ENCODE data around the gene ATXN3.
"Not testable (repeated sequence)": the region's sequence is repeated elsewhere in the genome, so short reads cannot be mapped to it uniquely, and the experiment has no call there.

Gene ATXN3

GRCh38 chr14:92058006-92058917, 48.1 kb downstream of the ATXN3 start:
- no peak for DNase-seq

GRCh38 chr14:92049781-92050180, 56.6 kb downstream of the ATXN3 start:
- DNase-seq: no peak

DNA sequence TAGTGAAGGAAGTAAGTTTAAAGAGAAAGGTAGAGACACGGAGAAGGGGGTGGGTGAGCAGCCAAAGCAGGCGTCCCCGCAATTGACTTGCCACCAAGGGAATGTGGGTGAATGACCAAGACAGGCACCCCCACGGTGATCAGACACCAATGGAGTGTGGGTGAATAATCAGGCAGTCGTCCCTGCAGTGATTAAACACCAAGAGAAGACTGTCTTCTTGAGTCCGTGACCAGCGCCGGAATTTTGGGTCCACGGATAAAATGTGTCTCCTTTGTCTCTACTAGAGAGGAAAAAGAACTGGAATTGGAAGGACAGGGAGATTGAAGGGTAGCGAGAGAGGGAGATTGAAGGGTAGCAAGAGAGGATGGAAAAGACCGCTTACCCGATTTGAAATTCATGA, 57.2 kb downstream of the ATXN3 start:
- DNase-seq: not testable (repeated sequence)

DNA sequence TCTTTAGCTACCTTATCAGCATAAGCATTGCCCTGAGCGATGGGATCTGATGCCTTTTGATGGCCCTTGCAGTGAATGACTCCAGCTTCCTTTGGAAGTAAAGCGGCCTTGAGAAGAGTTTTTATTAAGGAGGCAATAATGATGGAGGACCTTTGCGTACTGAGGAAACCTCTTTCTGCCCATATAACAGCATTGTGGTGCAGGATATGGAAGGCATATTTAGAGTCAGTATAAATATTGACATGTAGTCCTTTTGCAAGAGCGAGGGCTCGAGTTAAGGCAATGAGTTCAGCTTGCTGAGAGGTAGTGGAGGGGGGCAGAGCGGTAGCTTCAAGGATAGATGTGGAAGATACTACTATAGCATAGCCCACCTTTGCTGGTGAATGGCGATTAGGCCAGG, 60.5 kb downstream of the ATXN3 start:
- DNase-seq: not testable (repeated sequence)

DNA sequence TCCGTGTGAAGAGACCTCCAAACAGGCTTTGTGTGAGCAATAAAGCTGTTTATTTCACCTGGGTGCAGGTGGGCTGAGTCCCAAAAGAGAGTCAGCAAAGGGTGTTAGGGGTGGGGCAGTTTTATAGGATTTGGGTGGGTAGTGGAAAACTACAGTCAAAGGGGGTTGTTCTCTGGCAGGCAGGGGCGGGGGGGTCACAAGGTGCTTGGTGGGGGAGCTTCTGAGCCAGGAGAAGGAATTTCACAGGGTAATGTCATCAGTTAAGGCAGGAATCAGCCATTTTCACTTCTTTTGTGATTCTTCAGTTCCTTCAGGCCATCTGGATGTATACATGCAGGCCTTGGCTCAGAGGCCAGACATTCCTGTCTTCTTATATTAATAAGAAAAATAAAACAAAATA, 64.6 kb downstream of the ATXN3 start:
- DNase-seq: not testable (repeated sequence)

- DNase-seq: no peak
These were observed 65.2 kb downstream of the ATXN3 start for GRCh38 chr14:92041203-92041602.

GRCh38 chr14:92040431-92041051, 65.8 kb downstream of the ATXN3 start:
- peak; percentile 17 for DNase-seq

DNA sequence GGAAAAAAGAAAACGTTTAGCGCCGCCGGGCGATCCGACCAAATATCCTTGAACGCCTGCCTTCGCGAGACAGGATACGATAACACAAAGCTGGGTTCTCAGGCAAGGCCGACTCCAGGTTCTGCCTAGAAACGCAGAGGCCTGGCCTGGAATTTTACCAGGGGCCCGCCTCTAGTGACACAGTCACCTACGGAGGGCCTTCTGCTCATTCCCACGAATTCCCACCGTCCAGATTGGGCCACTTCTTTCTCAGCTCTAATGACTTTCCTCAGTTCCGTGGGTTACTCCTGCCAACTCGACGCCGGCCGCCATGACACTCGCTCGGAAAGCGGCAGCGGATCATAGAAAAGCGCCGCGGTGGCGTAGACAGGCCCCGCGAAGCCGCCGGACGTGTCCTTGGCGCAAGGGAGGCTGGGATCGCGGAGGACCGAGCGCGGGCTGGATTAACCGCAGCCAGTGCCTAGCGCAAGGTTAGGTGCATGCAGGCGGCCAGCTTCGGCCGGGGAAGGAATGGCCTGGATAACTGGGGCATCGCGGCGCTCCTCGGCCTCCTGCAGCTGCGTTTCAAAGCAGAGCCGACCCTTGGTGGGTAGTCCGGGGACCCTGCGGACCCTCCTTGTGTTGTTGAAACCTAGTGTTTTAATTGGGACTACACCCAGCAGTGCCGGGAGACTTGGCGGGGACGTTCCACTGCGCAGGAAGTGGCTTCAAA, 66.5 kb downstream of the ATXN3 start, which contains the start of gene TRIP11:
TRIP11 (minus strand) TSS at position 341 of the 712 bp plus-strand sequence. CDS start 374 bp downstream, outside the sequence.
- DNase-seq: peak; percentile 72

- DNase-seq: peak; percentile 31
These were observed 67.2 kb downstream of the ATXN3 start for GRCh38 chr14:92039063-92039718.

GRCh38 chr14:92037989-92038388, 68.4 kb downstream of the ATXN3 start:
- DNase-seq: no peak

GRCh38 chr14:92035890-92036289, 70.5 kb downstream of the ATXN3 start:
- DNase-seq: no peak

DNA sequence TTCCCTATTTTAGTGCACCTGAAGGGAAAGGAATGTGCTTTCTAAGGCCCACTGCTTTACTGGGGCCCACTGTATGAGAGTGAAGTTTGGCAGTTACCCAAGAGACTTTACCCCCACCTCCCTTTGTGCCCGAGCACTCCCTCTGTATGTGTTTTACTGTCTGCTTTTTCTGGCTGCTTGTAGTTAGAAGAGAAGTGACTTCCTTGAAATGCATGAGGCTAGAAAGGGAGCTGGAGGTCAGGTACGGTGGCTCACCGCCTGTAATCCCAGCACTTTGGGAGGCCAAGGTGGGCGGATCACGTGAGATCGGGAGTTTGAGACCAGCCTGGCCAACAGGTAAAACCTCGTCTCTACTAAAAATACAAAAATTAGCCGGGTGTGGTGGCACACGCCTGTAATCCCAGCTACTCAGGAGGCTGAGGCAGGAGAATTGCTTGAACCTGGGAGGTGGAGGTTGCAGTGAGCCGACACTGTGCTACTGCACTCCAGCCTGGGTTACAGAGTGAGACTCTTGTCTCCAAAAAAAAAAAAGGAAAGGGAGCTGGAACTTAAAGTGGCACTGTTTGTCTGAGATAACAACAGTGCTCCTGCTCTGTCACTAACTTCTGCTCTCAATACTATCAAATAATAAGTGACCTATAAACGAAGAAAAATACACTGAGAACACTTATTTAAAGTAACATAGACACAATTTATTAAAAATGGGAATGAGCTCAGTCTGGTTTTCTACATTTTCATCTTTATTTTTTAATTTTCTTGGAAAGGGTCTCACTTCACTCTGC, 72.3 kb downstream of the ATXN3 start:
- DNase-seq: no peak

GRCh38 chr14:92033433-92033832, 72.9 kb downstream of the ATXN3 start:
- no peak for DNase-seq

DNA sequence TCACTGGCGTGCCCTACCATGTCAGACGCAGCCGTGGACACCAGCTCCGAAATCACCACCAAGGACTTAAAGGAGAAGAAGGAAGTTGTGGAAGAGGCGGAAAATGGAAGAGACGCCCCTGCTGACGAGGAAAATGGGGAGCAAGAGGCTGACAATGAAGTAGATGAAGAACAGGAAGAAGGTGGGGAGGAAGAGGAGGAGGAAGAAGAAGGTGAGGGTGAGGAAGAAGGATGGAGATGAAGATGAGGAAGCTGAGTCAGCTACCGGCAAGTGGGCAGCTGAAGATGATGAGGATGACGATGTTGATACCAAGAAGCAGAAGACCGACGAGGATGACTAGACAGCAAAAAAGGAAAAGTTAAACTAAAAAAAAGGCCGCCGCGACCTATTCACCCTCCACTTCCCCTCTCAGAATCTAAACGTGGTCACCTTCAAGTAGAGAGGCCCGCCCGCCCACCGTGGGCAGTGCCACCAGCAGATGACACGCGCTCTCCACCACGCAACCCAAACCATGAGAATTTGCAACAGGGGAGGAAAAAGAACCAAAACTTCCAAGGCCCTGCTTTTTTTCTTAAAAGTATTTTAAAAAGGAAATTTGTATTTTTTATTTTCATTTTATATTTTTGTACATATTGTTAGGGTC, 79.7 kb downstream of the ATXN3 start:
- no peak for DNase-seq

- no peak for DNase-seq
These were observed 84.3 kb downstream of the ATXN3 start for GRCh38 chr14:92022036-92022435.

DNA sequence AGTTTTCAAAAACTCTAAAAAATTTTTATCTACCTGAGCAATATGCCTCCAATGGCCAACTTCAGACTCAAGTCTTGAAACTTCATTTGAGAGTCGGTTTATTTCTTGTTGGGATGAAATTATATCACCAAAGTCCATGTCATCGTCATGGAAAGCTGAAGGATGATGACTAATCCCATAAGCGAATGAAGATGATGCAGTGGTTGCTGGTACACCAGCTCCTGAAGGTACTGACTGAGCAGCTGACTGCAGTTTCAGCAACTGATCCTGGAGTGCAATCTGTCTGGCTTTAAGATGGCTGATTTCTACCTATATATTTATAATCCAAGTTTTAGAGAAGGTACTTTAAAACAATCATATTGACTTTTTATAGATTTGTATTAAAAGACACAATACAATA, 84.9 kb downstream of the ATXN3 start:
- DNase-seq: no peak

DNA sequence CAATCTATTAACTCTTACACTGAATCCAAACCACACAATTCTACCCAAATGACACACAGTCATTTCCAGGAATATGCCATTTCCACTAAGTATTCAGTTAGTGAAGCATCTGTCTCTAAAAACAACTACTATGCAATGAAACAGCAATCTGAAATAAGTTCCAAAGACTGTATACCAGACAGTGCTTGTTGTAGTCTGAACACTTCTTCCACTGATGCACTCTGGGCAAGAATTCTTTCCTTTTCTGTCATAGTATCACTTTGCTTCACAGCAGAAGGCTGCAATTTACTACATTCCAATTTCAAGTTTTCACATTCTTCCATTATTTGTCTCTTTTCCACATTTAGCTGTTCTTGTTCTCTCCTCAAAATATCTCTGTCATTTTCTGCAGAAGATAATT, 92.3 kb downstream of the ATXN3 start:
- DNase-seq: no peak

- DNase-seq: no peak
These were observed 94.1 kb downstream of the ATXN3 start for GRCh38 chr14:92012121-92012748.

DNA sequence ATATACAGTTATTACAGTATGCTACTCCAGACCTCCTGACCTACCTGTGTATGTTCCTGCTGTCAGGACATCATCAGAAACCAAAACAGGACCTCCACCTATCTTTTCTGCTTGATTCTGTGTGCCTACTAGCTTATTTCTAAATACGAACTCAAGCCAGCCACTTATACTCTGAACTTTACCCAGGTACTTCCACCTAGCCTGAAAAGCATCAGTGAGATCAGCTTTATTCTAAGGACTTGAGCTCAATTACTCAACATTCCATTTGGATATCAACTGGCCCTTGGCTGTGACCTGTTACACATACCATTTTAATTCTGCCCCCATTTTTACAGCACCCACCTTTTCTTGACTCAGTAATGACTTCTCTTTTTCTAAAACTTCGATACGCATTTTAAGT, 95.7 kb downstream of the ATXN3 start:
- no peak for DNase-seq

DNA sequence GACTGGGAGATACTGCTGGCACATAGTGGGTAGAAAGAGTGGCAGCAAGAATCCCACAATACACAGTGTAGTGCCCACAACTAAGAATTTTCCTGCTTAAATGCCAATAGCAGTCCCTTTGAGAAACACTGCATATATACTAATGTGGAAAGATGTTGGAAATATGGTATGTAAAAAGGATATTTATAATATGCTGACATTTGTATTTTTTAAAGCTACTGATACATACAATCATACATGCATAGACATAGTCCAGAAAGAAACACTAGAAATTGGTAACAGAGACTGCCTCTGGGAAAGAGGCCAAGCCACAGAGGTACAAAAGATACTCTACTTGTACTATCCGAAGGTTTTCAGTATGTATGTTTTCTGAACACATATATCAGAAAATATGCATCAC, 96.8 kb downstream of the ATXN3 start:
- DNase-seq: no peak
